Muscle of leg (tissue), 11 donors: ENCODE results near the gene IGSF8. TPM values are rescaled to one million over a fixed set of nuclear protein-coding genes. Genes with fewer than 3 reads are reported as not detected.
"Not testable (repeated sequence)": the region's sequence is repeated elsewhere in the genome, so short reads cannot be mapped to it uniquely, and the experiment has no call there.

Experiments
- DNase-seq: peaks from one replicate; pipeline ENCODE4 v3.0.0; 2013
- H3K27ac ChIP-seq: one replicate; pipeline ENCODE4 v1.5.1; 2013; ENCODE audit warnings: mild to moderate bottlenecking, low read length, control low read depth
- H3K27me3 ChIP-seq: one replicate; pipeline ENCODE4 v1.6.1; 2013; ENCODE audit warnings: low read length; ENCODE audit not compliant: control insufficient read depth, insufficient read depth
- H3K36me3 ChIP-seq: one replicate; pipeline ENCODE4 v1.6.1; 2013; ENCODE audit warnings: low read length; ENCODE audit not compliant: control insufficient read depth, insufficient read depth
- H3K4me1 ChIP-seq: one replicate; pipeline ENCODE4 v1.6.1; 2013; ENCODE audit warnings: low read length; ENCODE audit not compliant: control insufficient read depth, insufficient read depth
- H3K4me3 ChIP-seq: one replicate; pipeline ENCODE4 v1.5.1; 2013; ENCODE audit warnings: low read length, control low read depth
- H3K9me3 ChIP-seq: replicated peaks from 2 replicates; pipeline ENCODE4 v1.6.1; 2013; ENCODE audit warnings: low read depth, low read length; ENCODE audit not compliant: control insufficient read depth
- WGBS: methylation state at CpG from one replicate; pipeline ENCODE4 v1.1.5; 2013; ENCODE audit warnings: missing lambda C conversion rate; ENCODE audit not compliant: insufficient coverage; 5-methylcytosine and 5-hydroxymethylcytosine counted together
- polyA plus RNA-seq, 8 donors: library from polyadenylated mRNA; unstranded; fragments of 120-200 nt; gene quantifications; one replicate each; pipeline versions ENCODE4 v1.2.1 to v1.2.3, GENCODE V29; 2013; ENCODE audit warnings: inconsistent platforms in 1 of 8, low replicate concordance in 1 of 8; ENCODE audit not compliant: insufficient read length in 8 of 8, insufficient read depth in 1 of 8
- total RNA-seq: library from RNA; stranded (reverse); fragments of 120-200 nt; gene quantifications from one replicate; pipeline ENCODE4 v1.2.4, GENCODE V29; 2013

Gene IGSF8
- total and polyA plus RNA-seq, 9 donors = 15.4 to 26.2 (median 21.1) TPM

DNA sequence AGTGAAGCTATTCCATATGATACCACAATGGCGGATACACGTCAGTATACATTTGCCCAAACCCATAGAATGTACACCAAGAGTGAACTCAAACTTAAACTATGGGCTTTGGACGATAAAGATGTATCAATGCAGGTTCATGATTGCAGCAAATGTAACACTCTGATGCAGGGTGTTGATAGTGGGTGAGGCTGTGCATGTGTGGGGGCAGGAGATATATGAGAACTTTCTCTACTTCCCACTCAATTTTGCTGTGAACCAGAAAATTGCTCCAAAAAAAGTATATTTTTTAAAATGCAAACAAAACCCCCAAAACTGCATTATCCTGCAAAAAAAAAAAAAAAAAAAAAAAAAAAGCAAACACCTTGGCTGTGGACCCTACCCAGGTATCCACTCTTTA lies 20.5 kb upstream of the IGSF8 start:
- H3K27me3 ChIP-seq = no peaks in the 10 kb centered on the region
- H3K4me3 ChIP-seq = no peak overlapping the region
- H3K27ac ChIP-seq = no peak overlapping the region

GRCh38 chr1:160117709-160118183 lies 19.3 kb upstream of the IGSF8 start:
- DNase-seq = peak; percentile 86
- no peaks in the 10 kb centered on the region for H3K9me3 ChIP-seq
- H3K4me1 ChIP-seq = peaks cover 62% of the 10 kb centered on the region
- WGBS = no CpG with 5 or more reads among the region's 8 CpGs
- peaks cover 12% of the 10 kb centered on the region for H3K36me3 ChIP-seq
- no peaks in the 10 kb centered on the region for H3K27me3 ChIP-seq
- peak overlapping the region; percentile 50 for H3K4me3 ChIP-seq
- peak overlapping the region; percentile 20 for H3K27ac ChIP-seq

More for the DNA sequence above, 20.5 kb upstream of the IGSF8 start:
- Histone ChIP-seq H3K4me1 (peaks cover 52% of the 10 kb centered on the region), H3K36me3 (peaks cover 24% of the 10 kb centered on the region), H3K9me3 (no peaks in the 10 kb centered on the region)
- no peak for DNase-seq
- no CpG with 5 or more reads among the region's 3 CpGs for WGBS

DNA sequence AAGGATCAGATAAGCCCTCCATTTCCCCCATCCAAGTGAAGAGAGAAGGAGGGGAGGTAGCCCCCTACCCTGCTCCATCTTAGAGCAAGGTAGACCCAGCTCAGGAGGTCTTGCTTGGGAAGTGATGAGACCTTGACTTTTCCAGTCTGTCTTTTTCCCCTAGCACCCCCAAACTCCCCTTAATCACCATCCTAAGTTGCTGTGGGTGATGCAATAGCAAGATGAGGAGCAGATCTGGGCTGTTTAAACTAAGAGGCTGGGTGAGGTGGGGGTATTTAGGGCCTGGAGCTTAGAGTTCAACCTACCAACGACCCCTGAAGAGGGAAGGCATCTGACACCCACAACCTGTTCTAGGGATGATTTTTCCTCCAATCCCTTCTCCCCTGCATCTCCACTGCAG lies 18.9 kb upstream of the IGSF8 start:
- Histone ChIP-seq H3K36me3 (peaks cover 8% of the 10 kb centered on the region), H3K27me3 (no peaks in the 10 kb centered on the region), H3K27ac (peak overlapping the region; percentile 66), H3K9me3 (no peaks in the 10 kb centered on the region), H3K4me3 (peak overlapping the region; percentile 50), H3K4me1 (peaks cover 66% of the 10 kb centered on the region)
- DNase-seq = no peak
- WGBS = no CpG with 5 or more reads among the region's 1 CpG

- DNase-seq = peak; percentile 85
- 32% methylated on average over 4 of the region's 12 CpGs for WGBS
- Histone ChIP-seq H3K4me1 (peaks cover 72% of the 10 kb centered on the region), H3K4me3 (peak overlapping the region; percentile 50), H3K36me3 (peaks cover 7% of the 10 kb centered on the region), H3K27me3 (no peaks in the 10 kb centered on the region), H3K27ac (peak overlapping the region; percentile 66), H3K9me3 (no peaks in the 10 kb centered on the region)
These were observed 18.1 kb upstream of the IGSF8 start for GRCh38 chr1:160116283-160117147.

- Histone ChIP-seq H3K27me3 (no peaks in the 10 kb centered on the region), H3K4me3 (peak within 1 kb of the TSS; percentile 50), H3K4me1 (peaks cover 77% of the 10 kb centered on the region), H3K9me3 (no peaks in the 10 kb centered on the region), H3K27ac (peak within 1 kb of the TSS; percentile 69), H3K36me3 (no peaks in the 10 kb centered on the region)
- 20% methylated on average over 14 of the region's 16 CpGs for WGBS
- peak; percentile 74 for DNase-seq
These were observed 17.3 kb upstream of the IGSF8 start, which contains the start of gene ATP1A2 for GRCh38 chr1:160115545-160116282. Gene ATP1A2 (plus strand): TSS chr1:160115759. CDS start chr1:160115862, 103 bp downstream.

GRCh38 chr1:160114085-160114484 lies 15.7 kb upstream of the IGSF8 start:
- peak; percentile 53 for DNase-seq
- Histone ChIP-seq H3K4me3 (no peak overlapping the region), H3K27me3 (no peaks in the 10 kb centered on the region), H3K9me3 (no peaks in the 10 kb centered on the region), H3K4me1 (peaks cover 92% of the 10 kb centered on the region), H3K36me3 (no peaks in the 10 kb centered on the region), H3K27ac (peak overlapping the region; percentile 69)
- WGBS = 62% methylated on average over 3 of the region's 4 CpGs

GRCh38 chr1:160113407-160113806 lies 15.0 kb upstream of the IGSF8 start:
- no peaks in the 10 kb centered on the region for H3K27me3 ChIP-seq
- no peak for DNase-seq
- H3K36me3 ChIP-seq = no peaks in the 10 kb centered on the region
- no peaks in the 10 kb centered on the region for H3K9me3 ChIP-seq
- WGBS = 70% methylated on average over 8 of the region's 8 CpGs
- H3K4me3 ChIP-seq = no peak overlapping the region
- peaks cover 93% of the 10 kb centered on the region for H3K4me1 ChIP-seq
- H3K27ac ChIP-seq = peak overlapping the region; percentile 69

GRCh38 chr1:160112357-160112756 lies 13.9 kb upstream of the IGSF8 start:
- peak overlapping the region; percentile 65 for H3K27ac ChIP-seq
- peaks cover 83% of the 10 kb centered on the region for H3K4me1 ChIP-seq
- 23% methylated on average over 12 of the region's 12 CpGs for WGBS
- no peaks in the 10 kb centered on the region for H3K27me3 ChIP-seq
- peak; percentile 96 for DNase-seq
- H3K9me3 ChIP-seq = no peaks in the 10 kb centered on the region
- H3K36me3 ChIP-seq = no peaks in the 10 kb centered on the region
- no peak overlapping the region for H3K4me3 ChIP-seq

GRCh38 chr1:160111462-160111861 lies 13.0 kb upstream of the IGSF8 start:
- H3K4me1 ChIP-seq = peaks cover 75% of the 10 kb centered on the region
- not testable (repeated sequence) for DNase-seq, H3K36me3 ChIP-seq, H3K4me3 ChIP-seq, H3K9me3 ChIP-seq, H3K27ac ChIP-seq, H3K27me3 ChIP-seq
- 100% methylated on average over 2 of the region's 10 CpGs for WGBS

DNA sequence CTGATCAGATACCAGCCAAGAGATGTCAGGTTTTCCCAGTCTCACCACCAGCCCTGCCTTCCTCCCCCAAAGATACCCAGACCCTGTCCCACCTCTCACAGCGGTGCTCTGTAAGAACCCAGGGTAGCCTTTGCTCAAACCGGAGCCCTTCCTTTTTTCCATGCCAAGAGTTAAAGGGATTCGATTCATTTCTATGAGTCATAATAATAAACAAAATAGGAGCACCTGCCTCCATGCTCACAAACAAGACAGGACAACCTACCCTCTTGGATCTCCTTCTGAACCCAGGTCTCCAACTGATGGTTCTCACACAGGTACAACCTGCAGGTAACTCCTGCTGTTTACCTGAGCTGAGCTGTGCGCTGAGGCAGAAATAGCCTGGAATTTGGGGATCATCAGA lies 11.3 kb upstream of the IGSF8 start:
- DNase-seq = no peak
- no peaks in the 10 kb centered on the region for H3K9me3 ChIP-seq
- 63% methylated on average over 1 of the region's 4 CpGs for WGBS
- H3K4me3 ChIP-seq = no peak overlapping the region
- H3K27ac ChIP-seq = peak overlapping the region; percentile 17
- H3K36me3 ChIP-seq = no peaks in the 10 kb centered on the region
- H3K4me1 ChIP-seq = peaks cover 61% of the 10 kb centered on the region
- no peaks in the 10 kb centered on the region for H3K27me3 ChIP-seq
